ENCODE data around the gene SLX9. TPM values are rescaled to one million over a fixed set of nuclear protein-coding genes. Genes with fewer than 3 reads are reported as not detected.

The SLX9 gene
- total RNA-seq, 1 donor from 2014 or later: 30.4 TPM

- no peak for TF ChIP-seq CTCF (IDR thresholded peaks at IDR 0.05)
- Mint-ChIP-seq H3K4me1 (ENCODE audit: unreplicated experiment) (peaks cover 60% of the 10 kb centered on the region), H3K27ac (ENCODE audit: unreplicated experiment) (peak overlapping the region; percentile 64), H3K36me3 (ENCODE audit: unreplicated experiment) (peaks cover 8% of the 10 kb centered on the region), H3K27me3 (ENCODE audit: unreplicated experiment) (no peaks in the 10 kb centered on the region), H3K9me3 (ENCODE audit: unreplicated experiment) (no peaks in the 10 kb centered on the region), H3K4me3 (ENCODE audit: unreplicated experiment) (no peak overlapping the region)
- no peak for DNase-seq (ENCODE audit: extremely low spot score, unreplicated experiment)
Measured at GRCh38 chr21:44971672-44971995, 31.8 kb downstream of the SLX9 start.

- H3K27me3 Mint-ChIP-seq (ENCODE audit: unreplicated experiment): no peaks in the 10 kb centered on the region
- DNase-seq (ENCODE audit: extremely low spot score, unreplicated experiment): no peak
- H3K9me3 Mint-ChIP-seq (ENCODE audit: unreplicated experiment): no peaks in the 10 kb centered on the region
- peak overlapping the region; percentile 64 for H3K27ac Mint-ChIP-seq (ENCODE audit: unreplicated experiment)
- H3K4me3 Mint-ChIP-seq (ENCODE audit: unreplicated experiment): no peak overlapping the region
- H3K4me1 Mint-ChIP-seq (ENCODE audit: unreplicated experiment): peaks cover 57% of the 10 kb centered on the region
- H3K36me3 Mint-ChIP-seq (ENCODE audit: unreplicated experiment): peaks cover 10% of the 10 kb centered on the region
- no peak for TF ChIP-seq CTCF (IDR thresholded peaks at IDR 0.05)
Measured at GRCh38 chr21:44972301-44972814, 32.5 kb downstream of the SLX9 start.

GRCh38 chr21:44972821-44973220 is 33.0 kb downstream of the SLX9 start:
- no peaks in the 10 kb centered on the region for H3K27me3 Mint-ChIP-seq (ENCODE audit: unreplicated experiment)
- H3K9me3 Mint-ChIP-seq (ENCODE audit: unreplicated experiment): no peaks in the 10 kb centered on the region
- TF ChIP-seq CTCF (IDR thresholded peaks at IDR 0.05): no peak
- no peak overlapping the region for H3K4me3 Mint-ChIP-seq (ENCODE audit: unreplicated experiment)
- peaks cover 54% of the 10 kb centered on the region for H3K4me1 Mint-ChIP-seq (ENCODE audit: unreplicated experiment)
- H3K36me3 Mint-ChIP-seq (ENCODE audit: unreplicated experiment): peaks cover 10% of the 10 kb centered on the region
- DNase-seq (ENCODE audit: extremely low spot score, unreplicated experiment): no peak
- no peak overlapping the region for H3K27ac Mint-ChIP-seq (ENCODE audit: unreplicated experiment)

GRCh38 chr21:44973598-44973997 is 33.8 kb downstream of the SLX9 start:
- H3K9me3 Mint-ChIP-seq (ENCODE audit: unreplicated experiment): no peaks in the 10 kb centered on the region
- no peak overlapping the region for H3K4me3 Mint-ChIP-seq (ENCODE audit: unreplicated experiment)

GRCh38 chr21:44974676-44975075 is 34.8 kb downstream of the SLX9 start:
- H3K27ac Mint-ChIP-seq (ENCODE audit: unreplicated experiment): no peak overlapping the region
- DNase-seq (ENCODE audit: extremely low spot score, unreplicated experiment): no peak
- H3K4me3 Mint-ChIP-seq (ENCODE audit: unreplicated experiment): no peak overlapping the region
- H3K9me3 Mint-ChIP-seq (ENCODE audit: unreplicated experiment): no peaks in the 10 kb centered on the region
- peaks cover 39% of the 10 kb centered on the region for H3K4me1 Mint-ChIP-seq (ENCODE audit: unreplicated experiment)
- H3K27me3 Mint-ChIP-seq (ENCODE audit: unreplicated experiment): no peaks in the 10 kb centered on the region
- H3K36me3 Mint-ChIP-seq (ENCODE audit: unreplicated experiment): peaks cover 10% of the 10 kb centered on the region
- no peak for TF ChIP-seq CTCF (IDR thresholded peaks at IDR 0.05)

More at GRCh38 chr21:44973598-44973997, 33.8 kb downstream of the SLX9 start:
- H3K4me1 Mint-ChIP-seq (ENCODE audit: unreplicated experiment): peaks cover 49% of the 10 kb centered on the region
- no peak for TF ChIP-seq CTCF (IDR thresholded peaks at IDR 0.05)
- H3K27ac Mint-ChIP-seq (ENCODE audit: unreplicated experiment): peak overlapping the region; percentile 42
- H3K36me3 Mint-ChIP-seq (ENCODE audit: unreplicated experiment): peaks cover 10% of the 10 kb centered on the region
- H3K27me3 Mint-ChIP-seq (ENCODE audit: unreplicated experiment): no peaks in the 10 kb centered on the region
- no peak for DNase-seq (ENCODE audit: extremely low spot score, unreplicated experiment)
